Bronchial smooth muscle cell (primary cell): ENCODE measurements around the gene EPM2A. TPM values are rescaled to one million over a fixed set of nuclear protein-coding genes. Genes with fewer than 3 reads are reported as not detected.

ENCODE experiments used
- total RNA-seq: library from RNA; depleted of rRNA; stranded (reverse); fragments of >200 nt; gene quantifications from 2 replicates; pipeline ENCODE4 v1.2.1, GENCODE V29; 2014

EPM2A gene
- 4.1 and 6.8 TPM in 2 replicates for total RNA-seq

DNA sequence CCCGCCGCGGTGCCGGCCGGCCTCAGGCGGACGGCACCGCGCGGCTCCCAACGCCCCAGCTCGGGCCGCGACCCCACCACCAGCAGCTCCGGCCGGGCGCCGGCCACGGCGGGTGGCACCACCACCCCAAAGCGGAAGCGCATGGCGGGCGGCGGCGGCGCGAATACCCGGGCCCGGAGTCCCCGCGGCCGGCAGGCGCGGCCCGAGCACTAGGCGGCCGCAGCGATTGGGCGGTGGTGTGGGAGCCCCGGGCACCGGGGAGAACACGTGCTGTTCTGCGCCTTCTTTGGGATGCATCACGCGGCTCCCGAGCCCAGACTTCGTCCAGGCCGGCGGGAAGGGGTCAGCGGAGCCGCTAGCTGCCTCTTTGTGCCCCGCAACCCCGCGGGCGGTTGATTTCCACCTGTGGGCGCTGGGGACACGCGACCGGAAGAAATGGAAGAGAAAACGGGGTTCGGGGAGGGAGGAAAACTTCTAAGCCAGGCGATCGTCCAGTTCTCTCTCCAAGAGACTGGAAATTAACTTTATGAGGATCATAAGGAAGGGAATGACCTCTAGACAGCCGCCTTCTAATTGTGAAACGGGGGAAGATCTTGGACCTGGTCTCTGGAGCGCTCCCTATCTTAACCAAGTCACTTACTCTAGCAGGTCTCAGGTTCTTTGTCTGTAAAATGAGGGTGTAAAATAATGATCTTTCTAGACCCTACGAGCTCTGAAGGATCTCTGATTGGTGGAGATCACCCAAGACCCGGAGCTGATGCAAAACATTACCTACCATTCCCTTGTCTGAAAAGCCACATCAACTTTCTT, at the start of gene EPM2A:
Gene EPM2A (minus strand): TSS at position 165 of the 810 bp plus-strand sequence. CDS start 22 bp downstream, at position 143.

Other genes starting within 250 kb of the EPM2A start
- gene FBXO30, start 79.3 kb upstream of the EPM2A start, total RNA-seq = 14.2 and 15.5 TPM in 2 replicates
- gene SHPRH, start 228.8 kb upstream of the EPM2A start, total RNA-seq = 15.4 and 15.8 TPM in 2 replicates